Kidney capillary endothelial cell (primary cell): Measurements from ENCODE around the gene ANKFN1.
"Not testable (repeated sequence)": the region's sequence is repeated elsewhere in the genome, so short reads cannot be mapped to it uniquely, and the experiment has no call there.

Experiments
- DNase-seq: peaks from one replicate; pipeline ENCODE4 v3.0.0-alpha.2; 2018; ENCODE audit warnings: low spot score

ANKFN1 gene

DNA sequence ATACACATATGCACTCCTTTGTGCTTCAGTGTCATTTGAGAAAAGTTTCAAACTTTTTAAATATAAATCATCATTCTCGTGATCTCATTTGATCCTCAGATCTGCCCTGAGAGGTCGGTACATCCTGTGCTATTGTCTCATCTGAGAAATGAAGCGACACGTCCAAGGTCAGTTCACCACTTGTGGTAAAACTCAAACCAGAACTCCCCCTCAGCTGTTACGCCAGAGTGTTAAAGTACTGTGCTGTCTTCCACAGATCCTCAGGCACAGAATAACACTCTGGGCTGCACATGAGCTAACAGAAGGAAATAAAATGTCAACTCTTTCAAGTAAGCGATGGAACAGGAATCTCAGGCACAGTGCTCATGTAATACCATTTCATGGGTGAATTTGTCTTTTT lies 31.4 kb downstream of the ANKFN1 start:
- DNase-seq = no peak

DNA sequence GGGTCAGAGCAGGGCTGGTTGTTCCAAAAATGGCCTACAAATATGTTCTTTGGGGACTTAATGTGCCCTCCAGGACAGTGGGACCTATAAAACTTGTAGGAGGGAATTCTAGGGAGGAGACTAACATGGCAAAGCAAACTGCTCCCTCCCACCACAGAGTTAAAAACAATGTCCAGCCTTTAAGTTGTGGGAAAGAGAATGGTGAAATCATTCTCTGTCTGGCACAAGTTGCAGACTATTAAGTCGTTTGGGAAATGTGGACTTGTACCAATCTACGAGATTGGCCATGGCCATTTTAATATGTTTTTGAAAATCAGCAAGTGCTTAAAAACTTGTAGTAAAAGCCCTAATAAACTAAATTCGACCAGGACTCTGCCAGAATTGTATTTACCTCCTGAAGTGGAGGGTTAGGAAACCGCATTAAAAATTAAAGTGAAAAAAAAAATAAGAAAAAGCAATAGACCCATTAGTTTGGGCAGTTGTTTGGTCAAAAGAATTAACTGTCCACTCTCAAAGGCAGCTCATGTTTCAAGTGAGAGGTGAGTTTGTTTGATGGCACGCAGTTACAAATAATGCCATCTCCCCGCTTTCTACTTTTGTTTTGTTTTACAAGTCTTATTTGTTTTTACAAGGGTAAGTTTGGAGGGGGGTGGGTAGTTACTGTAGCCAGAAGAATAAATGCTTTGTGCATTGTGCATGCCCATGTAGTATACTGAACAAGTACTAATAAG lies 32.4 kb downstream of the ANKFN1 start:
- no peak for DNase-seq

DNA sequence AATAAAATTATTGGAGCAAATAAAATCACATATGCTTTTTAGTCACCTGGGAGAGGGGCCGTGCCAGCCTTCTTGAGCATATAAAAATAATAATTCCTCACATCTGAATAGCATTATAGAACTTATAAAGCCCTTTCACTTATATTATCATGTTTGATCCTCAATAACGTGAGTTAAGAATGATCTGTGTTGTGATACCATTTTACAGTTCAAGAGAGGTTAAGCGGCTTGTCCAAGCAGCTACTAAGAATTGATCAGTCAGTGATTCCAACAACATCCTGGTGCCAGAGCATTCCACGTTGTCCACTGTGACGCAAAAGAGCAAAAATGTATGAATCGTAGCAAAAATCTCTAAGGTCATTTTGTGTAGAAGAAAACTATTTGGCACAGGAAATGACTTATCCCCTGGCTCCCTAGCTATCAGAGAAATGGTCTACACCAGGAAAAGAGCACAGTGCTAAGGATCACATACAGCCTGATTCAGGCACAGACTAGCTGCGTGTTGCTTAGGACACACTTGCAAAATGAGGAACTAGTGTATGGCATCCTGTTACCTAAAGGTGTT lies 33.0 kb downstream of the ANKFN1 start:
- peak; percentile 77 for DNase-seq

DNA sequence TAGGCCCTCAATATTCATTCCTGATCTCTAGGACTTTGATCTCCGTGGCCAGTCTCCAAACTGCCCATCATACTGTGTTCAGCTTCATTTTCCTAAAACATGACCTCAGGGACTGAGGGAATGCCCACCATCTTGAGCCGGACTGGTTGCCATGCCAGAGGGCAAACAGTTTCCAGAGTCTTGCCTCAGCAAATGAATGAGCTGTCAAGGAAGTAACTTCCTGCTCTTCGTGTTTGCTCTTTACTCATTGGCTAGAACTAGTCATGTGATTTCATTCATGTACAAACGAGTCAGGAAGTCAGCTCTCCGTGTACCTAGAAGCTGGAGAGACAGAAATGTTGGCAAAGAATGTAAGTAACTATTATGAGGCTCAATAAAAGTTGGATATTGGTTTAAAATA lies 50.2 kb downstream of the ANKFN1 start:
- DNase-seq = peak; percentile 8

GRCh38 chr17:56206351-56206750 lies 53.1 kb downstream of the ANKFN1 start:
- no peak for DNase-seq

- DNase-seq = no peak
Observed at GRCh38 chr17:56213031-56213430, 59.8 kb downstream of the ANKFN1 start.

DNA sequence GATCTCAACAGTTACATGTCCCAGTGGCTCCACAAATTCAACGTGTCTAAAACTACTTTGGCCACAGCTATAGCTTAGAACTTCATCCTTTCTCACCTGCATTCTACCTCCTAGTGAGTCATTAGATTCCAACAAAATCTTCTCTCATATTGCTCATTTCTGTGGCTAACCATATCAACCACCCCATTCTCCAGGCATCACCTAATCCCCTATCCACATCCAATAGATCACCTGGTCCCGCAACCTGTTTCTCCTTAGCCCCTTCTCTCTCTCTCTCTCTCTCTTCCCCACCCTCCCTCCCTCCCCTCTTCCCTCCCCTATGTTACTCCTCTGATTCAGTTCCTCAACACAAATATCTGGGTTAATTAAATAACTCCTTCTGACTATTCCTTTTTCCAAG lies 64.6 kb downstream of the ANKFN1 start:
- DNase-seq = no peak

- DNase-seq = no peak
Observed at GRCh38 chr17:56222255-56222654, 69.0 kb downstream of the ANKFN1 start.

- DNase-seq = no peak
Observed at GRCh38 chr17:56230660-56231059, 77.4 kb downstream of the ANKFN1 start.

DNA sequence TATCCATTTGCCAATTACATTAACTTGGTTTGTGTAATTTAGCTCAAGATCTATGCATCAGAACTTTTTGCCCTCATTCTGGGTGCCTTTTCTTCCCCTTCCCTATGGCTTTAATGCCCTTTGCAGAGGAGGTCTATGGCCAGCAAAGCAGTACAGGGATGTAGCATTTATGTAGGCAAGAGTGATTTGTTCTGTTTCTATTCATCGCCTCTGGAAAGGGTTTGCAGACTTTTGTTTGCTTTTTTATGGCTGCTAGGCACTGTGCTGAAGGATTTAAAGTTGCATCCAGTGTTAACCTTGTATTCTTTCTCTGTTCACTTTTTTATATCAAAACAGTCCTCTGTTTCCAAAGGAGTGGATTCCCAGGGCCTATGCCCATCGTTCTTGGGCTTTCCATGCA lies 78.0 kb downstream of the ANKFN1 start:
- no peak for DNase-seq

- no peak for DNase-seq
Observed at GRCh38 chr17:56231693-56232092, 78.4 kb downstream of the ANKFN1 start.

GRCh38 chr17:56244268-56244890 lies 91.1 kb downstream of the ANKFN1 start:
- DNase-seq = no peak

- no peak for DNase-seq
Observed at GRCh38 chr17:56247816-56248215, 94.5 kb downstream of the ANKFN1 start.

DNA sequence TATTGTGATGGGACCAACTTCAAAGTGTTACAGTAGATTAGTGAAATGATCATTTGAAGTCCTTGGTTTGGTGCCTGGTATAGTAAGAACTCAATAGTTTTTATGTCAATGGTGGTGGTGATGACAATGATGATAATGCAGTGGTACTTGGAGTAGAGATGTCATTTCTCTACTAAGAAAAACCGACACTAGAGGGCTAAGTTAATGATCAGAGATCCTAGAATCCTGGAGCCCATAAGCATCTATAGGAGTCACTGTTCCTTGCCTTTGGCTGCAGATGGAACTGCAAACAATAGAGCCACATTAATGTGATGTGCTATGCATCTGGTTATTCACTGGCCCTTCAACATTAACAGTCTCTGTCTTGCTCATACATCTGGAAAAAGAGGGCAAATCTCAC lies 103.8 kb downstream of the ANKFN1 start:
- DNase-seq = no peak

- DNase-seq = no peak
Observed at GRCh38 chr17:56260376-56261002, 107.2 kb downstream of the ANKFN1 start.

GRCh38 chr17:56262803-56263202 lies 109.5 kb downstream of the ANKFN1 start:
- DNase-seq = no peak

DNA sequence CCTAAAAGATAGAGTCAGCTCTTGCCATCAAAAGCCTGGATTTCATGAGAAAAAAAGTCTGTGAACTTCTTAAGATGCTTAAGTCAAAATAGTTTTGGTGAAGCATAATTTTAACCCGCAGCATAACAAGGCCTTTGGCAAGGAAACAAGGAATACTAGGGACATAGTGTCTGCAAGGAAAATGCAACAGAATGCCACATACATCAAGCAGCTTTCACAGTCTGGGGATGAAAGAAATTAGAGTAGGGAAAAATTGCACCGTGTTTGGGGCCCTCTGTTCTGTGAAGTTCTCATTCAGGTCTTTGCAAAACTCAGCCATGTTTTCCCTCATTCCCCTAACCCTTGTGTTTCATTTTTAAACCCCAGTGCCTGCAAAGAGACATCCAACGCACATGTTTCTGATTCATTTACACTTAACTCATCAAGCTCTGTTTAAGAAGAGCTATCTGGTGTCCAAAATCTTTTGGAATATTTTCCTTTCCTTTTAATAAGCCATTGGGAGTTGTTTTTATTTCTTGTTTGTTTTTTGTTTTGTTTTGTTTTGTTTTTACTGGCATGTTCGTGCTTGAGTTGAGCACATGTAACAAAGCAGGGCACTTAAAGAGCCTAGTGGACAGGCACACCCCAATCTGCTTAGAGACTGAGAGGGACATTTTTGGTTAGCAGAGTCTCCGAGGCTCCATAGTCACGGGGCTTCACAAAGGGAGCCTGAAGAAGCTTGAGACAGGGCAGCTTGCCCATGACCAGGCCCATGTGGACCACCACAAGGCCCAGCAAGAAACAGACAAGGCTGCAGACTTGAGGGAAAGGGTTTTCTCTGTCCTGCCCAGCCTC lies 116.5 kb downstream of the ANKFN1 start:
- no peak for DNase-seq

GRCh38 chr17:56274491-56274890 lies 121.2 kb downstream of the ANKFN1 start:
- DNase-seq = no peak

DNA sequence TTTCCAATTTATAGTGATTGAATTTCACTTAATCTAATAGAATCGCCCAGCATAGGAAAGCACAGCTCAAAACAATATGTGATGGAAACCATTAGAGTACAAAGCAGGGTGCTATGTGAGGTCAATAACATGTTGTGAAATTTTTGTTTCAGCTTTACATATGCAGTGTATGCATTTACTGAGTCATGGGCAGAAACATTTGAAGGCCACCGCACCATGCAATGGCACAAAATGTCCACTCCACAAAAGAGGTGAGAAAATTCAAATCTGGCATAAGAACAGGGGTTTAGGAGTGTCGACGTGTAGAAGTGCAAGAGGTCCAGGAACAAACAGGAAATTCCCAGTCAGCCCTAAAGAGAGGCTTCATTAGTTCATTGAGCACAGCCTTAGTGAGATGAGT lies 131.2 kb downstream of the ANKFN1 start:
- no peak for DNase-seq

DNA sequence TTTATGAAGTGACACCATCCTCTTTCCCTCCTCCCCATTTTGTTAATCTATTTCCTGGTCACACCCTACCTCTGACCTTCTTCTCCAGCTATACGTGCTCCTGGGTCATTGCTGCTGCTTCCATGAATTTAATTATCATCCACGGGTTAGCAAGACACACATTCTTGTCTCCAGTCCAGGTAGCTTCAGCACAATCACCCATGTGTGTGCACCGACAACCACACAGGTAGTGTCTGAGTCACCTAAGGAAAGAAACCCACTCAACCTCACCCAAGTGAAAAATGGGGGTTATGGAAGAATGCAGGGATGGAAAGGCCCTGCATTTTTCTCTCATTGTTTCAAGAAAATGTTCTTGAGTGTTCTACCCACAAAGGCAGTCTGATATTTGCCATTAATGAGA lies 135.5 kb downstream of the ANKFN1 start:
- DNase-seq = not testable (repeated sequence)

- no peak for DNase-seq
Observed at GRCh38 chr17:56289321-56289720, 136.0 kb downstream of the ANKFN1 start.

DNA sequence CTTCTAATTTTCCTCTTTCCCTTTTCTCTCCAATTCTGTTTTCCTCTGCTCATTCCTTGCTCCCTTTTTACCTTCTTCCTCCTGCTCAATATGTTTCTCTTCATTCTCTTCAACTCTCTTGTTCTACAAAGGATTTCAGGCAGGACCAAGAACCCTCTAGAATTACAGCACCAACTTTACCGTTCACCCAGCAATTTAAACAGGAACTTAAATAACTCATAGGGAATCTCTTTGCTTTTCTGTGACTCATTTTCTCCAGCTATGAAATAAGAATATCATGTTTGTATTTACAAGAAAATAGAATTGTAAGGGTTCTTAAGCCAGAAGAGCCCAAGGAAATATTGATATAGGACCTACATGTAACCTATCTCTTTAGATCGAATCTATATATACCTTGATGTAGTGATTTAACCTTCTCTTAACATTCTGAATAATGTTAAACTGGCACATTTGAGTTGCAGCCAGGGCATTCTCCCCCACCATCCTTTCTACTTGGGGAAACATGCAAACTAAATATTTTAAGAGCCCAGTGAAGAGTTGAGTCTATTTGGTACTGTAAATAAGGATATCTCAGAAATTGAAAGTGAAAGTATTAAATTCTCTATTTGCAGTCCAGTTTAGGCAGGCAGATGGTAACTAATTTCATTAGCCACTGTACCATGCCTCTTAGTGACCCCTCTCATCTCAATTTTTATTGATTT lies 137.0 kb downstream of the ANKFN1 start:
- no peak for DNase-seq
